ENCODE results near the gene RELN.
"Not testable (repeated sequence)": the region's sequence is repeated elsewhere in the genome, so short reads cannot be mapped to it uniquely, and the experiment has no call there.

RELN gene

GRCh38 chr7:103989200-103989784 is at the start of gene RELN:
TSS of gene RELN (minus strand) at chr7:103989658. CDS start at chr7:103989356, 302 bp downstream.
- DNase-seq, result no peak

DNA sequence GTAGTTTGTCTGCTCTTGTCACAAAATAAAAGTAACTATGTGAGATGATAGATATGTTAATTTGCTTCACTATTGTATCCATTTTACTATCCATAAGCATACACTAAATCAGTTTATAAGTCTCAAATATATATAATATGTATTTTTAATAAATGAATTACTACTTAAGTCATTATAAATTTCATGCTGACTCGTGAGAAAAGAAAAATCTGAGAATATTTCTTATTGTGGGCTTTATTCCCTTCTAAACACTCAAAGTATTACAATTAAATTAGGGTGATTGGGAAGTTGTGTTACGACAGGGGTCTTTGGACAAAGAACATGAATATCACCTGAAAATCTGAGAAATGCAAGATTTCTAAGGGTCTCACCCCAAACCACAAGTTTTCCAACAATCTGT is 48.7 kb upstream of the RELN start:
- DNase-seq, result no peak

GRCh38 chr7:104036889-104037288 is 47.4 kb upstream of the RELN start:
- not testable (repeated sequence) for DNase-seq

- DNase-seq, result no peak
These were observed 45.9 kb upstream of the RELN start for GRCh38 chr7:104035351-104035750.

DNA sequence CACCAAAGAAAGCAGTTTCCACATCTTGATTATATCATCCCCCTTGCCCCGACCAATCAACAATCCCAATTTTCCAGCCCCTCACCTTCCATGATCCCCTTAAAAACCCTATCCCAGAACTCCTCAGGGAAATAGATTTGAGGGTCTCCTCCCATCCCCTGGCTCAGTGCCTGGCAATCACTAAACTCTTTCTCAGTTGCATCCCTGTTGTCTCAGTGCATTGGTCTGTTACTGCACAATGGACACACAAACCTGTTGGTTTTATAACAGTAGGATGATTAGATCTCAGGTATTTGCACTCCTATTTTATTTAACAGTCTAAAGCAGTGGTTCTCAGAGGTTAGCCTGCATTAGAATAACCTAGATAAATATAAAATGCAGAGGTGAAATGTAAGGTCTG is 45.2 kb upstream of the RELN start:
- no peak for DNase-seq

DNA sequence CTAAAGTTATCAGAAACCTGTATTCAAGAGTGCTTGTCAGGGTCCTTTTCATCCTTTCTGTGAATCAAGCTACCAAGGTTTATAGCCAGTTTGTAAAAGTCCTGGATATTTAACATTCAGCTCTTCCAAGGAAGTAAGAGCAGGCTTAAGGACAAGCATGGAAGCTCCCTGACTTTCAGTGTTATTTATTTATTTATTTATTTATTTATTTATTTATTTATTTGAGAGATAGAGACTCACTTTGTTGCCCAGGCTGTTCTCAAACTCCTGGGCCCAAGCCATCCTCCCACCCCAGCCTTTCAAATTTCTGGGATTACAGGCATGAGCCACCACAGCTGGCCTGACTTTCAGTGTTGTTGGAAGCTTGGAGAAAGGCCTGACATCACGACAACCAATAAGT is 44.4 kb upstream of the RELN start:
- no peak for DNase-seq

DNA sequence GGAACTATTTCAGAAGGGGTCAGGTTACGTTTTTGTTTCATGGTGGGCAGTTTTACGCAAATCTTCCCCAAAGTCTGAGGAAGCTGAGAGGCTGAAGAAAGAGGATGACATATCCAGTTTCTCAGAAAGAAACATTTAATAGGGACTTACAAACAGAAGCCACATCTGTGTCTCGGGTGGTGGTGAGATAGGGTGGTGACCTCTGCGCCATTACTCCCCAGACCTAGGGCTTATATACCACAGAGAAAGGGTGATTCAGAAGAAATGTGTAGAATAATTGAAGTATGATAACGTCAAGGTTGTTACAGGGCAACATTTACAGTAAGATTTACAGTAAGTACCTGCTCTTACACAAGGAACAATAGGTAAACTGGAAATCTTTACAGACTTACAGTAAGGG is 43.0 kb upstream of the RELN start:
- DNase-seq, result no peak

DNA sequence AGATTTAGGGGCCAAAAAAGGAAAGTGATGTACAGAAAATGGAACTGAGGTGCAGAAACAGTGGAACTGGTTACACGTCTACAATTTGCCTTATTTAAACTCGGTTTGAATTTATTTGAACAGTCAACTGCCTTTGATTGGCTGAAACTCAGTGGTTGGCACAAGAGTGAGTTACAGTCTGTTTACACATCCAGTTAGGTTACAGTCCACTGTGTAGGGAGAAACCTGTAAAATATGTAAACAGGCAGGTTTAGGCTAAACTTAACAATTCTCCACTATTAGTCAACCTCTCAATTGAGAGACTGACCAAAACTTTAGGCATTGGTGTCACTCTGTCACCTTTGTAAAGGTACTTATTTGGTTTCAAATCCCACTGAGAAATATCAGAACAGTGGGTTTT is 40.3 kb upstream of the RELN start:
- no peak for DNase-seq

GRCh38 chr7:104024632-104025031 is 35.2 kb upstream of the RELN start:
- DNase-seq, result no peak

DNA sequence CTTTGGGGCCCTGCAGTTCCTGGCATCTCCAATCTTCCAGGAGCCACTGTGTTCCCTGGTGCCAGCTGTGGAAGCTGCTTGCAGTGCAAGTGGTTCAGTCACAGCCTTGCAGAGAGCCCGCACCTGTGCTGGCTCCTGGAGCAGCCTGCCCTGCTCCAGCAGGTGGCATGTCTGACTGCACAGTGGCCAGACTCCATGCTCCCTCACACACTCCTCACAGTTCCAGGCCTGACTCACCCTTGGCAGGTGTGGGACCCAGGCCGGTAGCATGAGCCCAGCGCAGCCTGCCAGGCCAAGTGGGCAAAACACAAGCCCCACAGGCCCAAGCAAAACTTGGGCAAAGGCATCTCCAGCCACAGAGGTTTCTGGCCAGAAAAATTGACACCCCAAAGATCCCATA is 33.6 kb upstream of the RELN start:
- no peak for DNase-seq

DNA sequence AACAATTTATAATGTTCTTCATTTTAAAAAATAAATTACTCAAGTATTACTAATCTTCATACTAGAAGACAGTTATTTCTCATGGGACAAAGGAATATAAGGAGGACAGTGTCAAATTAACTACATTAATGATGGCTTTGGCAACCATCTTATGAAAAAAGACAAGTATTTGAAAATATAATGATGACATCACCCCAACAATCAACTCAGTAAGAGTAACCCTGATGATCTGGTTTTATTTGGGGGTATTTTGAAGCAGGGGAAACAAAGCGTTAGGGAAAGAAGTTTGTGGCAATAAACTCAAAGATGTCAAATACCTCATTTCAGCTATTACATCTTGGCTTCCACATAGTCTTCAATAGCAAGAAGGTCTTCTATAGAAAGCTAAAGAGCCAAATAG is 29.0 kb upstream of the RELN start:
- no peak for DNase-seq

DNA sequence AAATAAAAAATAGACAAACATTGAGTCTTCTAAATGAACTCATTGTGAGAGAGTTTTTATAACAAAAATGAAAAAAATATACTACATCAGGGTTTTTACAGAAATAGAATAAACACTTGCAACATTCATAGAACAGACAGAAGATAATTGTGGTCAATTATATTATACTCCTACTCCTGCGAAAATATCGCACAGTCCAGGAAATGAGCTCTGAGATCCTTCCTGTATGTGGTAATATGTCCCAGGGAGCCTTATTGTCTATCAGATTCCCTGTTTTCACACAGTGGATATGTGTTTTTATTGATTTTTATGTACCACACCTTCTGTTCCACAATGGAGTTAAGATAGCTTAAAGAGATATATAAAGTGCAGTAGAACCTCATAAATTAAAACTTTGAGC is 27.5 kb upstream of the RELN start:
- DNase-seq, result no peak

GRCh38 chr7:104012835-104013234 is 23.4 kb upstream of the RELN start:
- DNase-seq, result no peak

DNA sequence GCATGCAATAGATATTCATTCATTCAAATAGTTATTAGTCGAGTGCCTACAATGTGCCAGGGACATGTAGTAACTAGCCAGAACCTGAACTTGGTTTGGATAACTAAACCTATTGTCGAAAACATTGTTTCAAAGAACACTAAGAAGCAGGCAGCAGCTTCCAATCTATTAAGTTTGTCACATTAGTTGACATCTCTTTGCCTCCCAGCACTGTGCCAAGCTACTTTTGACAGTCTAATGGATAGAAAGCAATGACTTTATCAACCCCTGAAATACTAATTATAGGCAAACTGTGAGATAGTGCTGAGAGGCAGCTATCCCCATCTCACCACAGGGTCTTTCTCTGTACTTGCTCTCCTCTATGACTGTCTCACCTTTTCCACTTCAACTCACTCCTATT is 22.4 kb upstream of the RELN start:
- no peak for DNase-seq

- DNase-seq, result no peak
These were observed 20.8 kb upstream of the RELN start for GRCh38 chr7:104010052-104010909.

- no peak for DNase-seq
These were observed 18.6 kb upstream of the RELN start for GRCh38 chr7:104008107-104008506.

GRCh38 chr7:104007614-104008013 is 18.2 kb upstream of the RELN start:
- no peak for DNase-seq

GRCh38 chr7:104005197-104005596 is 15.7 kb upstream of the RELN start:
- DNase-seq, result no peak

DNA sequence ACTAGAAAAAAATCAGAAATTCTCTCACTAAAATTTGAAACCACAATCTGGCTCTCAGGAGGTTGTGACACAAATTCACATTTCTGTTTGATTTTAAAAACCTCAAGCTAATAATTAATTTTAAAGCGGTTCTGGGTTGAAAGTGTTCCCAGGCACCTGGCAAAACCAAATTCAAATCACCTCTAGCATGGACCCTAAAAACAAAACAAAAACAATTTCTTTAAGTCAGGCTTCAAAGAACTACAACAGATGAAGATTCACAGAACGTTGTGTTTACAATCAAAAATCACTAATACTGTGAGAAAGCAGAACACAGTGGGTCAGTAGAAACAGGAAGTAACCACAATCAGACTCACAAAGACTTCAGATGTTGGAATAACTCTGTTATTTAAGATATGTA is 7.2 kb upstream of the RELN start:
- DNase-seq, result no peak

DNA sequence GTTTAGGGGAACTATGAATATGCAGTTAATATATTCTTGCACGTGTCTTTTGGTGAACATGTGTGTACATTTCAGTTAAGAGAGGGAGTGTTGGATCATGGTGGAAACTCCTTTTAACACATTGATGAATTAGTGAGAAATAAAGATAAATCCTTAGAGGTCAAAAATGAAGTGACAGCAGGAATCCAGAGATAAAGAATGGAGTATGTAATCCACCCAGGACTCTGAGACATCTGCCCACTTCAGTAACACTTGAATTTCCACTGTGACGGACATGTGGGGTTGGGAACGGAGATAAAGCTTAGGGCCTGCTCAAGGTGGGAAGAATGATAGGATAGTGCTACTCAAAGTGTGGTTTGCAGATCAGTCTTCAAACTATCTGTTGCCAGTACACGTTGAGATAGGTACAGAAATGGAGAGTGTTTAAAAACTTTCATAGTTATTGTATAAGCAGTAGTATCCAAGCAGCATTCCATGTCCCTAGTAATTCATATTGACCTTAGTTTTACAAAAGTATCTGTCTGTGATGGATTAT is 6.6 kb upstream of the RELN start:
- DNase-seq, result no peak

DNA sequence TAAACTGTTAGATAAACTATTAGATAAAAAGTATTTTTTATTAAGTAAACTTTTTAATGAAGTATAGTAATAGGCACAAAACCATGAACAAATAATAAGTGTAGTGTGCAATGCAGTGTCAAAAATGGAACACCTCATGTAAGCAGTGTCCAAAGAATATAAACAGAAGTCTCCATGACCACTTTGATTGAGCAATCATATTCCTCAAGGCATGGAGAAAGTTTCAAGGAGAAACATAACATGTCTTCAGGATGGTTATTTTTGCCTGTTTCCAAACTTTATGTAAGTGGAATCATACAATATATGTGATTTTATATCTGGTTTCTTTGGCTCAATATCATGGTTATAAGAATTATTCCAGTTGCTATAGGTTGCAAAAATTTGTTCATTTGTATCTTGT is 6.1 kb upstream of the RELN start:
- no peak for DNase-seq

GRCh38 chr7:103993551-103993950 is 4.1 kb upstream of the RELN start:
- no peak for DNase-seq

GRCh38 chr7:103991406-103991805 is 1.9 kb upstream of the RELN start:
- no peak for DNase-seq

DNA sequence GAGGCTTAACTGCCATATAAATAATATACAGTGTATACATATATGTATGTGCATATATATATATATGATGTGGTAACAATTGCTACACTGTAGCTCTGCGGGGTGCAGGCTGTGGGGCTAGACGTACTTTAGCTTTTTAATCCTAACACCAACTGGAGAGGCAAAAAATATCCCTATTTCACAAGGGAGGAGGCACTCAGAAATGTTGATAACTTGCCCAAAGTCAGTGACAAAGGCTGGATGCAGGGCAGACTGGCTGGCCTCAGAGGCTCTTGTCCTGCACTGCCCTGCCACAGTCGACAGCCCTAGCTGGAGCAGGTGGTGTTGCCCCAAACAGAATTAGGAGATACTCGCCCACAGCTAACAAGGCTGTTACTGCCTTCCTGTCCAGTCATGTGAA is 1.5 kb upstream of the RELN start:
- DNase-seq, result no peak
